OCI-LY3 (cell line): Measurements from ENCODE around the gene RSAD2.
"Not testable (repeated sequence)": the region's sequence is repeated elsewhere in the genome, so short reads cannot be mapped to it uniquely, and the experiment has no call there.

Source experiments
- H2AFZ ChIP-seq: fragments of 200-600, 300-600 bp; shearing (Covaris generic); 2 replicates; pipeline ENCODE4 v1.6.0; 2014; ENCODE audit warnings: antibody characterized with exemption, low read depth, low read length
- H3K27ac ChIP-seq: fragments of 200-600, 300-600 bp; sonication (generic); 2 replicates; pipeline ENCODE4 v1.5.1; 2014; ENCODE audit warnings: mild to moderate bottlenecking, low read length, moderate library complexity, mixed read lengths
- H3K27me3 ChIP-seq: fragments of 200-600, 300-600 bp; sonication (generic); 2 replicates; pipeline ENCODE4 v1.6.1; 2014; ENCODE audit warnings: low read depth, low read length, mixed read lengths
- H3K36me3 ChIP-seq: fragments of 200-600, 300-600 bp; sonication (generic); replicated peaks from 2 replicates; pipeline ENCODE3; 2014; ENCODE audit warnings: low read depth, low read length, mixed read lengths
- H3K4me1 ChIP-seq: fragments of 300-600, 200-600 bp; sonication (generic); 2 replicates; pipeline ENCODE4 v1.6.1; 2014; ENCODE audit warnings: low read length, mixed read lengths
- H3K4me2 ChIP-seq: fragments of 200-600, 300-600 bp; sonication (generic); 2 replicates; pipeline ENCODE4 v1.6.1; 2014; ENCODE audit warnings: low read length, mixed read lengths
- H3K4me3 ChIP-seq: fragments of 300-600, 200-600 bp; sonication (generic); 2 replicates; pipeline ENCODE4 v1.5.1; 2014; ENCODE audit warnings: antibody characterized with exemption, mild to moderate bottlenecking, low read length, moderate library complexity
- H3K79me2 ChIP-seq: fragments of 300-600, 200-600 bp; shearing (Covaris generic); 2 replicates; pipeline ENCODE4 v1.6.1; 2014; ENCODE audit warnings: mild to moderate bottlenecking, low read length, mixed read lengths
- H3K9ac ChIP-seq: fragments of 300-600, 200-600 bp; shearing (Covaris generic); 2 replicates; pipeline ENCODE4 v1.6.0; 2014; ENCODE audit warnings: mild to moderate bottlenecking, low read length, moderate library complexity
- H3K9me3 ChIP-seq: fragments of 200-600, 300-600 bp; shearing (Covaris generic); 2 replicates; pipeline ENCODE4 v1.6.1; 2014; ENCODE audit warnings: low read length, mixed read lengths; ENCODE audit not compliant: insufficient read depth
- H4K20me1 ChIP-seq: fragments of 200-600, 300-600 bp; sonication (generic); 2 replicates; pipeline ENCODE4 v1.6.1; 2016; ENCODE audit warnings: low read length, mixed read lengths; ENCODE audit not compliant: insufficient read depth
- EZH2phosphoT487 ChIP-seq: fragments of 200-600 bp; shearing (Covaris generic); IDR thresholded peaks from 2 replicates; pipeline ENCODE4 v1.6.1; 2018; ENCODE audit warnings: antibody characterized with exemption, mixed run types, low read depth
- TF ChIP-seq, protein P1 (sequence below): fragments of 200-600, 300-600 bp; sonication (generic); IDR thresholded peaks from 2 replicates; pipeline ENCODE4 v1.5.1; 2014; ENCODE audit warnings: antibody characterized with exemption, low read length, low read depth

RSAD2 gene

GRCh38 chr2:6887751-6888192 is 10.2 kb downstream of the RSAD2 start:
- H4K20me1 ChIP-seq, result no peaks in the 10 kb centered on the region
- H3K79me2 ChIP-seq, result no peaks in the 10 kb centered on the region
- no peak for TF ChIP-seq EZH2phosphoT487
- TF ChIP-seq, protein P1, sequence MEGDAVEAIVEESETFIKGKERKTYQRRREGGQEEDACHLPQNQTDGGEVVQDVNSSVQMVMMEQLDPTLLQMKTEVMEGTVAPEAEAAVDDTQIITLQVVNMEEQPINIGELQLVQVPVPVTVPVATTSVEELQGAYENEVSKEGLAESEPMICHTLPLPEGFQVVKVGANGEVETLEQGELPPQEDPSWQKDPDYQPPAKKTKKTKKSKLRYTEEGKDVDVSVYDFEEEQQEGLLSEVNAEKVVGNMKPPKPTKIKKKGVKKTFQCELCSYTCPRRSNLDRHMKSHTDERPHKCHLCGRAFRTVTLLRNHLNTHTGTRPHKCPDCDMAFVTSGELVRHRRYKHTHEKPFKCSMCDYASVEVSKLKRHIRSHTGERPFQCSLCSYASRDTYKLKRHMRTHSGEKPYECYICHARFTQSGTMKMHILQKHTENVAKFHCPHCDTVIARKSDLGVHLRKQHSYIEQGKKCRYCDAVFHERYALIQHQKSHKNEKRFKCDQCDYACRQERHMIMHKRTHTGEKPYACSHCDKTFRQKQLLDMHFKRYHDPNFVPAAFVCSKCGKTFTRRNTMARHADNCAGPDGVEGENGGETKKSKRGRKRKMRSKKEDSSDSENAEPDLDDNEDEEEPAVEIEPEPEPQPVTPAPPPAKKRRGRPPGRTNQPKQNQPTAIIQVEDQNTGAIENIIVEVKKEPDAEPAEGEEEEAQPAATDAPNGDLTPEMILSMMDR, result no peak
- no peak overlapping the region for H2AFZ ChIP-seq
- H3K4me1 ChIP-seq, result no peaks in the 10 kb centered on the region
- H3K27me3 ChIP-seq, result no peaks in the 10 kb centered on the region; the same call in 1 of the 2 replicates
- H3K9me3 ChIP-seq, result no peaks in the 10 kb centered on the region
- no peaks in the 10 kb centered on the region for H3K36me3 ChIP-seq
- H3K4me2 ChIP-seq, result no peak overlapping the region
- no peak overlapping the region for H3K4me3 ChIP-seq
- H3K27ac ChIP-seq, result no peak overlapping the region
- H3K9ac ChIP-seq, result no peak overlapping the region

- no peaks in the 10 kb centered on the region for H3K36me3 ChIP-seq
- H3K27ac ChIP-seq, result no peak overlapping the region
- no peak overlapping the region for H3K4me3 ChIP-seq
- no peaks in the 10 kb centered on the region for H4K20me1 ChIP-seq
- no peaks in the 10 kb centered on the region for H3K9me3 ChIP-seq
- TF ChIP-seq, protein P1, result no peak
- TF ChIP-seq EZH2phosphoT487, result no peak
- no peaks in the 10 kb centered on the region for H3K4me1 ChIP-seq
- H3K9ac ChIP-seq, result no peak overlapping the region
- no peak overlapping the region for H3K4me2 ChIP-seq
- no peaks in the 10 kb centered on the region for H3K79me2 ChIP-seq
- no peak overlapping the region for H2AFZ ChIP-seq
- no peaks in the 10 kb centered on the region; the same call in 1 of the 2 replicates for H3K27me3 ChIP-seq
These were observed 11.1 kb downstream of the RSAD2 start for GRCh38 chr2:6888724-6889123.

GRCh38 chr2:6893876-6894482 is 16.4 kb downstream of the RSAD2 start:
- Histone ChIP-seq H3K36me3 (no peaks in the 10 kb centered on the region), H3K27ac (no peak overlapping the region), H2AFZ (no peak overlapping the region), H3K9ac (no peak overlapping the region), H3K79me2 (no peaks in the 10 kb centered on the region), H3K27me3 (peaks cover 3% of the 10 kb centered on the region; the same call in 1 of the 2 replicates), H3K4me1 (no peaks in the 10 kb centered on the region), H3K4me2 (no peak overlapping the region), H3K4me3 (no peak overlapping the region), H3K9me3 (no peaks in the 10 kb centered on the region), H4K20me1 (no peaks in the 10 kb centered on the region)
- TF ChIP-seq, protein P1, result no peak
- no peak for TF ChIP-seq EZH2phosphoT487

DNA sequence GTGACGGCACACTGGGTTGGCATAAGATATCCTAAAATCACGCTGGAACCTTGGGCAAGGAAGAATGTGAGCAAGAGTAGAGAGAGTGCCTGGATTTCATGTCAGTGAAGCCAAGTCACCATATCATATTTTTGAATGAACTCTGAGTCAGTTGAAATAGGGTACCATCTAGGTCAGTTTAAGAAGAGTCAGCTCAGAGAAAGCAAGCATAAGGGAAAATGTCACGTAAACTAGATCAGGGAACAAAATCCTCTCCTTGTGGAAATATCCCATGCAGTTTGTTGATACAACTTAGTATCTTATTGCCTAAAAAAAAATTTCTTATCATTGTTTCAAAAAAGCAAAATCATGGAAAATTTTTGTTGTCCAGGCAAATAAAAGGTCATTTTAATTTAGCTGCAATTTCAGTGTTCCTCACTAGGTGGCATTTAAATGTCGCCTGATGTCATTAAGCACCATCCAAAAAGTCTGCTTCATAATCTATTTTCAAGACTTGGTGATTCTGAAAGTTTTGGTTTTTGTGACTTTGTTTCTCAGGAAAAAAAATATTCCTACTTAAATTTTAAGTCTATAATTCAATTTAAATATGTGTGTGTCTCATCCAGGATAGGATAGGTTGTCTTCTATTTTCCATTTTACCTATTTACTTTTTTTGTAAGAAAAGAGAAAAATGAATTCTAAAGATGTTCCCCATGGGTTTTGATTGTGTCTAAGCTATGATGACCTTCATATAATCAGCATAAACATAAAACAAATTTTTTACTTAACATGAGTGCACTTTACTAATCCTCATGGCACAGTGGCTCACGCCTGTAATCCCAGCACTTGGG is 19.6 kb downstream of the RSAD2 start:
- Histone ChIP-seq H2AFZ (no peak overlapping the region), H3K4me1 (no peaks in the 10 kb centered on the region), H3K4me3 (no peak overlapping the region), H3K27me3 (peaks cover 3% of the 10 kb centered on the region; the same call in 1 of the 2 replicates), H3K9ac (no peak overlapping the region), H3K79me2 (no peaks in the 10 kb centered on the region), H3K27ac (no peak overlapping the region), H3K4me2 (no peak overlapping the region), H3K9me3 (no peaks in the 10 kb centered on the region), H3K36me3 (no peaks in the 10 kb centered on the region), H4K20me1 (no peaks in the 10 kb centered on the region)
- TF ChIP-seq, protein P1, result peak; percentile 70
- no peak for TF ChIP-seq EZH2phosphoT487

- not testable (repeated sequence) for H3K27ac ChIP-seq, H3K9me3 ChIP-seq, H3K36me3 ChIP-seq, H2AFZ ChIP-seq, H3K27me3 ChIP-seq, H3K4me1 ChIP-seq, H3K4me2 ChIP-seq, H3K4me3 ChIP-seq, H3K9ac ChIP-seq, H4K20me1 ChIP-seq, H3K79me2 ChIP-seq
These were observed 25.0 kb downstream of the RSAD2 start for GRCh38 chr2:6902581-6902980.
